Endothelial cell of umbilical vein (primary cell): ENCODE measurements around the gene SLC25A17. TPM values are rescaled to one million over a fixed set of nuclear protein-coding genes. Genes with fewer than 3 reads are reported as not detected.

ENCODE experiments used
- BruUV-seq: library from RNA; stranded (reverse); fragments of 400-500 nt; replicated peaks from 2 replicates; lab custom pipeline; 2021; lab: Mats Ljungman, UMichigan
- CTCF ChIA-PET: fragments of 300-600, 350-600 bp; sonication (Branson Sonifier 250); formaldehyde crosslinking; loops from one replicate; lab custom pipeline; 2021; ENCODE audit warnings: antibody characterized with exemption, inconsistent platforms; lab: Charles Lee
- POLR2A ChIA-PET: fragments of 300-600, 350-600 bp; sonication (Branson Sonifier 250); formaldehyde crosslinking; loops from one replicate; lab custom pipeline; 2021; ENCODE audit warnings: antibody characterized with exemption, inconsistent platforms; lab: Charles Lee
- DNase-seq: peaks from one replicate; pipeline ENCODE4 v3.0.0-alpha.2; 2011; ENCODE audit warnings: low read depth, low spot score
- FAIRE-seq: peaks from 2 replicates; lab custom pipeline; 2011; peaks lifted over from hg19 to GRCh38; lab: Jason Lieb, UNC
- H2AFZ ChIP-seq: 2 replicates; pipeline ENCODE4 v1.6.0; 2012; ENCODE audit warnings: low read depth, low read length, control low read depth, inconsistent platforms
- H3K27ac ChIP-seq: 2 replicates; pipeline ENCODE4 v1.5.1; 2011; ENCODE audit warnings: low read depth, mild to moderate bottlenecking, control low read depth, low read length, moderate library complexity; ENCODE audit not compliant: insufficient read depth
- H3K27me3 ChIP-seq, 2 experiments: 2 replicates each; pipeline versions ENCODE4 v1.6.0 to v1.6.1; 2011; ENCODE audit warnings: low read length in 2 of 2, mixed read lengths in 1 of 2; ENCODE audit not compliant: control insufficient read depth in 2 of 2, insufficient read depth in 2 of 2
- H3K36me3 ChIP-seq, 2 experiments: 2 replicates in 1 of 2; 3 replicates in 1 of 2; pipeline ENCODE4 v1.5.1; 2011; ENCODE audit warnings: low read length in 2 of 2, mild to moderate bottlenecking in 1 of 2, moderate library complexity in 1 of 2; ENCODE audit not compliant: control insufficient read depth in 2 of 2, insufficient read depth in 2 of 2; ENCODE audit errors: extremely low read depth in 1 of 2
- H3K4me1 ChIP-seq: 3 replicates; pipeline ENCODE4 v1.5.1; 2011; ENCODE audit warnings: mild to moderate bottlenecking, low read length; ENCODE audit not compliant: control insufficient read depth, insufficient read depth; ENCODE audit errors: extremely low read depth
- H3K4me2 ChIP-seq: 2 replicates; pipeline ENCODE4 v1.6.1; 2011; ENCODE audit warnings: low read length, control low read depth, mixed read lengths; ENCODE audit not compliant: insufficient read depth
- H3K4me3 ChIP-seq, 3 experiments: fragments of 200-600 bp in 1 of 3; sonication (generic), shearing (Covaris generic) in 1 of 3; replicated peaks in 1 of 3; 2 replicates each; pipeline ENCODE4 v1.5.1; 2011 to 2016; ENCODE audit warnings: control low read depth in 3 of 3, low read length in 3 of 3, mild to moderate bottlenecking in 2 of 3, inconsistent platforms in 1 of 3, low read depth in 1 of 3, moderate library complexity in 1 of 3; ENCODE audit not compliant: insufficient read depth in 1 of 3
- H3K79me2 ChIP-seq: 2 replicates; pipeline ENCODE4 v1.6.0; 2012; ENCODE audit warnings: low read length, inconsistent platforms; ENCODE audit not compliant: control insufficient read depth, insufficient read depth
- H3K9ac ChIP-seq: replicated peaks from 2 replicates; pipeline ENCODE3; 2011; ENCODE audit warnings: low read length, control low read depth; ENCODE audit not compliant: insufficient read depth; ENCODE audit errors: extremely low read depth
- H3K9me1 ChIP-seq: replicated peaks from 3 replicates; pipeline ENCODE4 v1.6.0; 2011; ENCODE audit warnings: mild to moderate bottlenecking, low read length; ENCODE audit not compliant: control insufficient read depth, insufficient read depth; ENCODE audit errors: extremely low read depth
- H3K9me3 ChIP-seq: replicated peaks from 2 replicates; pipeline ENCODE4 v1.5.1; 2012; ENCODE audit warnings: low read length, inconsistent platforms; ENCODE audit not compliant: control insufficient read depth, insufficient read depth
- H4K20me1 ChIP-seq: replicated peaks from 2 replicates; pipeline ENCODE3; 2011; ENCODE audit warnings: mild to moderate bottlenecking, low read length; ENCODE audit not compliant: control insufficient read depth, insufficient read depth; ENCODE audit errors: extremely low read depth
- EZH2 ChIP-seq: IDR thresholded peaks from 2 replicates; pipeline ENCODE4 v1.6.1; 2012; ENCODE audit warnings: borderline replicate concordance, low read depth, mild to moderate bottlenecking, moderate library complexity, low read length, inconsistent platforms; ENCODE audit not compliant: severe bottlenecking
- FOS ChIP-seq: IDR thresholded peaks from 2 replicates; pipeline ENCODE4 v1.6.1; 2011; ENCODE audit warnings: mild to moderate bottlenecking, low read length, moderate library complexity, borderline replicate concordance; ENCODE audit not compliant: insufficient read depth
- GATA2 ChIP-seq: IDR thresholded peaks from 2 replicates; pipeline ENCODE4 v1.7.0; 2011; ENCODE audit warnings: low read depth, mild to moderate bottlenecking, moderate library complexity, mixed read lengths, low read length; ENCODE audit not compliant: insufficient read length, insufficient read depth
- JUN ChIP-seq: IDR thresholded peaks from 2 replicates; pipeline ENCODE4 v1.6.1; 2011; ENCODE audit warnings: borderline replicate concordance, low read depth; ENCODE audit not compliant: insufficient read length, insufficient read depth
- MYC ChIP-seq: IDR thresholded peaks from one replicate; pipeline ENCODE4 v1.6.1; 2011; ENCODE audit warnings: mild to moderate bottlenecking, low read depth, low read length
- POLR2A ChIP-seq: IDR thresholded peaks from 2 replicates; pipeline ENCODE4 v1.6.1; 2012; ENCODE audit warnings: low read depth, mild to moderate bottlenecking, control low read depth, low read length
- POLR2AphosphoS5 ChIP-seq: IDR thresholded peaks from 2 replicates; pipeline ENCODE4 v1.6.1; 2012; ENCODE audit warnings: low read depth, mild to moderate bottlenecking, control low read depth, low read length, moderate library complexity; ENCODE audit not compliant: insufficient read depth
- dilution Hi-C: fragments of 300-500 bp; cut with MboI; formaldehyde crosslinking; loops from one replicate; pipeline ENCODE4 v1.15.0; 2019; ENCODE audit warnings: low sequenced_read_pairs; ENCODE audit not compliant: extremely low pct_ligation_motif_present
- intact Hi-C: fragments of 100-400 bp; cut with micrococcal nuclease; formaldehyde crosslinking; loops from one replicate; pipeline ENCODE4 v1.10.0; 2022
- polyA plus RNA-seq, 4 experiments: library from polyadenylated mRNA; depleted of rRNA in 3 of 4; stranded (reverse) in 3 of 4; unstranded in 1 of 4; fragments of >200 nt; gene quantifications; 2 replicates each; pipeline versions ENCODE4 v1.2.1 to v1.2.3, GENCODE V29; 2011 to 2012; ENCODE audit warnings: missing spikeins in 1 of 4
- total RNA-seq: library from RNA; stranded (reverse); gene quantifications from 2 replicates; pipeline ENCODE4 v1.2.3, GENCODE V29; 2021
- TF ChIP-seq, protein P1 (sequence below), 2 donors: IDR thresholded peaks; 1 replicate in 1 of 2; 2 replicates in 1 of 2; pipeline ENCODE4 v1.5.1; 2011; ENCODE audit warnings: low read length in 2 of 2, mild to moderate bottlenecking in 2 of 2, moderate library complexity in 2 of 2, control low read depth in 1 of 2, inconsistent platforms in 1 of 2, low read depth in 1 of 2; ENCODE audit not compliant: insufficient read depth in 1 of 2; ENCODE audit errors: extremely low read depth in 1 of 2
- TF ChIP-seq, protein P2 (sequence below): IDR thresholded peaks from 2 replicates; pipeline ENCODE4 v1.6.1; 2011; ENCODE audit not compliant: insufficient read depth, insufficient read length

The SLC25A17 gene
- total and polyA plus RNA-seq, 2 donors (not counting 3 experiments of a cell fraction or from before 2014, with no cell fraction given) = 12.2 to 25.8 TPM

DNA sequence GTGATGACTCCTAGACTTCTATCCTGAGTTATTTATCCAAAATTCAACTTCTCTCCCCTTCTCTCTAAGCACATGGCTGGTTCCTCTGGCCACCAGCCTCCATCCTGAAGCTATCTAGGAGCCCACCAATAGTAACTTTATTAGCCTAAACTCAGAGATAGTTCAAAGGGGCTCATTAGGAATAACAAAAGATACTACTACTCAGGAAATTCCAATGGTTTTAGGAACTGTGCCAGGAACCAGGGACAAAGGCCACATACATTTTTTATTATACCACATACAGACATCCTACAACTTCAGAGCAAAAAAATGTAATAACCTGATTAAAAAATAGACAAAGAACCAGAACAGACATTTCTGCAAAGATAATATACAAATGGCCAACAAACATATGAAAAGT, 27.9 kb downstream of the SLC25A17 start:
- Histone ChIP-seq H3K9me3 (no peaks in the 10 kb centered on the region), H2AFZ (peak overlapping the region; percentile 30), H3K4me3 (no peak overlapping the region), H3K9me1 (no peaks in the 10 kb centered on the region), H3K4me2 (peak overlapping the region; percentile 76), H3K9ac (peak overlapping the region; percentile 16), H3K4me1 (peaks cover 14% of the 10 kb centered on the region), H3K79me2 (no peaks in the 10 kb centered on the region), H3K36me3 (peaks cover 1 to 8% of the 10 kb centered on the region in 2 experiments), H3K27me3 (no peaks in the 10 kb centered on the region), H4K20me1 (no peaks in the 10 kb centered on the region), H3K27ac (peak overlapping the region; percentile 57)
- no peak for TF ChIP-seq POLR2A
- no peak for TF ChIP-seq GATA2
- TF ChIP-seq POLR2AphosphoS5 = no peak
- TF ChIP-seq EZH2 = no peak
- TF ChIP-seq, protein P1, sequence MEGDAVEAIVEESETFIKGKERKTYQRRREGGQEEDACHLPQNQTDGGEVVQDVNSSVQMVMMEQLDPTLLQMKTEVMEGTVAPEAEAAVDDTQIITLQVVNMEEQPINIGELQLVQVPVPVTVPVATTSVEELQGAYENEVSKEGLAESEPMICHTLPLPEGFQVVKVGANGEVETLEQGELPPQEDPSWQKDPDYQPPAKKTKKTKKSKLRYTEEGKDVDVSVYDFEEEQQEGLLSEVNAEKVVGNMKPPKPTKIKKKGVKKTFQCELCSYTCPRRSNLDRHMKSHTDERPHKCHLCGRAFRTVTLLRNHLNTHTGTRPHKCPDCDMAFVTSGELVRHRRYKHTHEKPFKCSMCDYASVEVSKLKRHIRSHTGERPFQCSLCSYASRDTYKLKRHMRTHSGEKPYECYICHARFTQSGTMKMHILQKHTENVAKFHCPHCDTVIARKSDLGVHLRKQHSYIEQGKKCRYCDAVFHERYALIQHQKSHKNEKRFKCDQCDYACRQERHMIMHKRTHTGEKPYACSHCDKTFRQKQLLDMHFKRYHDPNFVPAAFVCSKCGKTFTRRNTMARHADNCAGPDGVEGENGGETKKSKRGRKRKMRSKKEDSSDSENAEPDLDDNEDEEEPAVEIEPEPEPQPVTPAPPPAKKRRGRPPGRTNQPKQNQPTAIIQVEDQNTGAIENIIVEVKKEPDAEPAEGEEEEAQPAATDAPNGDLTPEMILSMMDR (IDR thresholded peaks at IDR 0.05; ENCODE audit: extremely low read depth in 1 of 2, insufficient read depth in 1 of 2, low read depth in 1 of 2, low read length in 2 of 2) = no peak
- no peak for TF ChIP-seq FOS
- TF ChIP-seq MYC = no peak
- TF ChIP-seq JUN = no peak
- TF ChIP-seq, protein P2, sequence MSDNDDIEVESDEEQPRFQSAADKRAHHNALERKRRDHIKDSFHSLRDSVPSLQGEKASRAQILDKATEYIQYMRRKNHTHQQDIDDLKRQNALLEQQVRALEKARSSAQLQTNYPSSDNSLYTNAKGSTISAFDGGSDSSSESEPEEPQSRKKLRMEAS = no peak
- intact Hi-C loops (no loop called here), dilution Hi-C loops (no loop called here)
- no TSS peak for BruUV-seq
- FAIRE-seq = peak; percentile 52
- ChIA-PET POLR2A (no interaction called here), CTCF (interaction anchor here (1.3 to 1.9 kb wide), 2 partner anchors 8 to 14 kb away, joined by 3 to 6 read pairs; no protein-coding TSS in a partner anchor)
- peak; percentile 67 for DNase-seq
